ENCODE measurements around the gene CD40. TPM values are rescaled to one million over a fixed set of nuclear protein-coding genes. Genes with fewer than 3 reads are reported as not detected.

Gene CD40
- total and polyA plus RNA-seq, 2 of the 4 experiments (the other 2 are of a cell fraction): 0.36 to 0.92 TPM

GRCh38 chr20:46134716-46135115 lies 16.6 kb downstream of the CD40 start:
- Histone ChIP-seq H2AK5ac (ENCODE audit: low read depth, low read length) (no peak overlapping the region), H3K27me3 (ENCODE audit: control insufficient read depth, insufficient read depth, low read length) (peaks cover 49% of the 10 kb centered on the region), H2AFZ (replicated peaks; ENCODE audit: low read length, poor library complexity) (no peak overlapping the region), H4K8ac (ENCODE audit: low read depth in 2 of 2, low read length in 2 of 2) (no peak overlapping the region), H3K36me3 (ENCODE audit: control insufficient read depth, insufficient read depth, low read length) (no peaks in the 10 kb centered on the region), H3K4me3 (ENCODE audit: insufficient read depth, low read depth, low read length) (no peak overlapping the region), H3K56ac (ENCODE audit: extremely low read depth, insufficient read depth, low read length) (no peak overlapping the region), H4K20me1 (ENCODE audit: insufficient read depth, low read length) (no peaks in the 10 kb centered on the region), H3K4ac (ENCODE audit: low read depth, low read length) (no peak overlapping the region), H2BK120ac (ENCODE audit: low read depth, low read length) (no peak overlapping the region), H3K9me3 (ENCODE audit: control insufficient read depth, insufficient read depth, low read length) (no peaks in the 10 kb centered on the region), H3K4me1 (ENCODE audit: control insufficient read depth, insufficient read depth, low read length) (no peaks in the 10 kb centered on the region), H3K27ac (ENCODE audit: insufficient read depth, low read length) (no peak overlapping the region), H3K79me1 (ENCODE audit: low read depth in 1 of 2, low read length in 2 of 2) (no peaks in the 10 kb centered on the region), H3K9ac (ENCODE audit: low read depth, low read length) (no peak overlapping the region), H3K18ac (ENCODE audit: low read depth, low read length) (no peak overlapping the region), H3K9me1 (ENCODE audit: insufficient read depth, low read length) (no peaks in the 10 kb centered on the region), H4K91ac (ENCODE audit: insufficient read depth, low read depth, low read length) (no peak overlapping the region), H3K14ac (replicated peaks; ENCODE audit: low read depth, low read length) (no peak overlapping the region), H2BK5ac (ENCODE audit: low read depth, low read length, poor library complexity, severe bottlenecking) (no peak overlapping the region), H3K23ac (ENCODE audit: low read depth, low read length) (no peak overlapping the region), H2BK15ac (ENCODE audit: low read depth, low read length) (no peak overlapping the region), H3K4me2 (ENCODE audit: low read depth, low read length) (no peak overlapping the region), H2BK20ac (ENCODE audit: low read depth, low read length) (no peak overlapping the region), H2AK9ac (replicated peaks; ENCODE audit: low read depth, low read length, poor library complexity) (no peak overlapping the region), H4K5ac (ENCODE audit: low read depth, low read length) (no peak overlapping the region)
- intact Hi-C loops (cut with micrococcal nuclease) (loop anchor here (5.0 kb wide), 1 partner anchor 193 kb away; no protein-coding TSS in a partner anchor), dilution Hi-C loops (cut with HindIII; ENCODE audit: low sequenced_read_pairs, unreplicated experiment) (no loop called here), in situ Hi-C loops (cut with MboI; ENCODE audit: low sequenced_read_pairs) (no loop called here)
- DNase-seq (no peak), ATAC-seq (ENCODE audit: low read depth) (no peak)
- POLR2A ChIA-PET (ENCODE audit: unreplicated experiment): no interaction called here
- 100% methylated on average over 2 of the region's 7 CpGs; no CpG with 5 or more reads in 1 of the 2 experiments for WGBS, 2 experiments (ENCODE audit: extremely low coverage in 2 of 2, insufficient read length in 1 of 2)
- no TSS peak for BruUV-seq (replicated peaks)
- no peak for TF ChIP-seq CEBPB (IDR thresholded peaks at IDR 0.05; ENCODE audit: low read depth, low read length)
- no peak for TF ChIP-seq CHD1 (IDR thresholded peaks at IDR 0.05; ENCODE audit: low read depth, low read length)
- TF ChIP-seq USF2 (IDR thresholded peaks at IDR 0.05; ENCODE audit: low read depth, low read length): no peak
- no peak for TF ChIP-seq MAFK (IDR thresholded peaks at IDR 0.05; ENCODE audit: low read depth, low read length)
- no peak for TF ChIP-seq NFE2L2 (IDR thresholded peaks at IDR 0.05; ENCODE audit: low read depth, low read length)
- CTCF ChIA-PET: no interaction called here

Measured in IMR-90 (cell line).